ENCODE results near the gene HOXA6.

GRCh38 chr7:27112955-27113949 lies 34.3 kb downstream of the HOXA6 start:
- no peak for TF ChIP-seq TAF1 (IDR thresholded peaks at IDR 0.05; ENCODE audit: borderline replicate concordance, low read depth, low read length)
- no peak for TF ChIP-seq POLR2AphosphoS5 (IDR thresholded peaks at IDR 0.05; ENCODE audit: low read depth, low read length)
- TF ChIP-seq POLR2A (IDR thresholded peaks at IDR 0.05; ENCODE audit: low read depth, low read length): no peak

All from GM12892 (cell line).